IPS-20b (cell line): Measurements from ENCODE around the gene STXBP6.
"Not testable (repeated sequence)": the region's sequence is repeated elsewhere in the genome, so short reads cannot be mapped to it uniquely, and the experiment has no call there.

Source experiments
- H3K27ac ChIP-seq: one replicate; pipeline ENCODE4 v1.5.1; 2013; ENCODE audit warnings: low read length
- H3K27me3 ChIP-seq: 2 replicates; pipeline ENCODE4 v1.6.1; 2013; ENCODE audit warnings: mild to moderate bottlenecking, low read length, inconsistent platforms; ENCODE audit not compliant: insufficient read depth
- H3K36me3 ChIP-seq: 2 replicates; pipeline ENCODE4 v1.6.1; 2013; ENCODE audit warnings: low read depth, mild to moderate bottlenecking, inconsistent platforms, low read length, moderate library complexity; ENCODE audit not compliant: insufficient read depth
- H3K4me1 ChIP-seq: 2 replicates; pipeline ENCODE4 v1.6.1; 2013; ENCODE audit warnings: mild to moderate bottlenecking, control low read depth, inconsistent platforms, low read length, moderate library complexity; ENCODE audit not compliant: insufficient read depth
- H3K4me3 ChIP-seq: 2 replicates; pipeline ENCODE4 v1.5.1; 2013; ENCODE audit warnings: mild to moderate bottlenecking, low read length, inconsistent platforms
- H3K9ac ChIP-seq: 2 replicates; pipeline ENCODE4 v1.6.1; 2013; ENCODE audit warnings: low read depth, mild to moderate bottlenecking, inconsistent platforms, low read length, moderate library complexity
- H3K9me3 ChIP-seq: 2 replicates; pipeline ENCODE4 v1.6.1; 2013; ENCODE audit warnings: mild to moderate bottlenecking, low read depth, low read length, inconsistent platforms; ENCODE audit not compliant: insufficient read depth

STXBP6 gene

DNA sequence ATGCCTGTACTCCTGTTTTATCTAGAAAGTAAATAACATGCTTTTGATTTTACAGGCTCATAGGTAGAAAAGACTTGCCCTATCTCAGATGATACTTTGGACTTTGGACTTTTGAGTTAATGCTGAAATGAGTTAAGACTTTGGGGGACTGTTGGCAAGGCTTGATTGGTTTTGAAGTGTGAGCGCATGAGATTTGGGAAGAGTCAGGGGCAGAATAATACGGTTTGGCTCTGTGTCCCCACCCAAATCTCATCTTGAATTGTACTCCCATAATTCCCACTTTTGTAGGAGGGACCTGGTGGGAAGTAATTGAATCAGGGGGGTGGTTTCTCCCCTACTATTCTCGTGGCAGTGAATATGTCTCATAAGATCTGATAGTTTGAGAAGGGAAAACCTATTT, 259.8 kb downstream of the STXBP6 start:
- no peak overlapping the region for H3K27ac ChIP-seq
- H3K9me3 ChIP-seq = no peaks in the 10 kb centered on the region
- no peak overlapping the region for H3K4me3 ChIP-seq
- no peak overlapping the region for H3K9ac ChIP-seq
- H3K36me3 ChIP-seq = no peaks in the 10 kb centered on the region
- no peaks in the 10 kb centered on the region for H3K27me3 ChIP-seq
- no peaks in the 10 kb centered on the region for H3K4me1 ChIP-seq

DNA sequence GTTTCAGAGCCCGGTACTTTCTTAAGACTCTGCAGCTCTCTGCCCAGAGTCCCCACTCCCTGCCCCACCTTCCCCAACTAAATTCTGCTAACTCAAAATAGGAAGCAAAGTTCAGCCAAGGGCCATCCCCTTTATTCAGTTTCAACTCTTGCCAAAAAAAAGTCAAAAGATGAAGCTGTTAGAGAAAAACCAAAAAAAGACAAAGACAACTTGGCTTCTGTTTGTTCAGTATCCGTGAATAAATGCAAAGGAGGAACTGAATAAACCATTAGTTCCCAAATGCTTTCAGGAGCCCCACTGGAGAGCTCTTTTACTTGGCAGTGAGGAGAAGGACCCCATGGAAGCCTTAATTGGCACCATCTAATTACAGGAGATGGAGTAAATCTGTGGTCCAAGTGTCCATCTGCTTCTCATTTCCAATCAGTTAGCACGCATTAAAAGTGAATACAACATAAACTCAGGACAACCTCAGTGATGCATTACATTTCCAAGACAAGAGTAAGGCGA, 260.5 kb downstream of the STXBP6 start:
- Histone ChIP-seq H3K4me1 (no peaks in the 10 kb centered on the region), H3K27me3 (no peaks in the 10 kb centered on the region), H3K9ac (no peak overlapping the region), H3K36me3 (no peaks in the 10 kb centered on the region), H3K9me3 (no peaks in the 10 kb centered on the region), H3K4me3 (no peak overlapping the region), H3K27ac (no peak overlapping the region)

DNA sequence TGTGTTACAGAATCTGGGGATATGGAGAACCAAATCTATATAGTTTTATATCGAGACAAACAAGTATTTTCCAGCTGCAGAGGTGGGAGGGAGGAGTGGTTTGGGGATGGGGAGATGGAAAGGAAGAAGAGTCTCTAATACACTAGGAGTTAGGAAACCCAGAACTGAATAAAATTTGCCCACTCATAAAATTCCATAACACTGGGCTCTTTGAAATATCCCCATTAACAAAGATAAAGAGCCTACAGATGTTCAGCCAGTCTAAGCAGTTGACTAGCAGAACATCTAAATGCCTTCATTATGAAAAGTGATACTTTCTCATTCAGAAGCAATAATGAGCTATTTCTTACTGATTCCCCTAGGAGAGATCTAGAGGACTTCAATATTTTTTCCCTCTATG, 264.2 kb downstream of the STXBP6 start:
- no peaks in the 10 kb centered on the region for H3K9me3 ChIP-seq
- no peak overlapping the region for H3K9ac ChIP-seq
- H3K27ac ChIP-seq = no peak overlapping the region
- H3K4me3 ChIP-seq = no peak overlapping the region
- H3K27me3 ChIP-seq = no peaks in the 10 kb centered on the region
- H3K4me1 ChIP-seq = no peaks in the 10 kb centered on the region
- H3K36me3 ChIP-seq = no peaks in the 10 kb centered on the region

DNA sequence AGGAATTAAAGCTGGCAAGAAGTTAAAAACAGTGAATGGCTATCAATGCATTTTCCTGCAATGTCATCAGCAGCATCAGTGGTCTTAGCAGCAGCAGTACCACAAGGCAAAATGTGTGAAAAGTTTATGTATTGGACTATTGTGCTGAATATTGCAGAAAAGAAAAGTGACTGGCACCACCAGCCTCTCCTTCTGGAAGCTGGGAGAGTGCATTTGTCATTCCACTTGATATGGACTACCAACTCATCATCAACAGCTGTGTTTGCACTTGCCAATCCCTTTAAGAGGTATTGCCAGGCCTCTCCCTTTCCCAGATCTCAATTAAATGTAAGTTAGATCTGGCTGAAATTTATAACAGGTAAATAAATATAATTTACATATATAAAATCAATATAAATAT, 265.0 kb downstream of the STXBP6 start:
- Histone ChIP-seq H3K27ac (no peak overlapping the region), H3K27me3 (no peaks in the 10 kb centered on the region), H3K4me3 (no peak overlapping the region), H3K9ac (no peak overlapping the region), H3K36me3 (no peaks in the 10 kb centered on the region), H3K4me1 (no peaks in the 10 kb centered on the region), H3K9me3 (no peaks in the 10 kb centered on the region)

- Histone ChIP-seq H3K4me1 (no peaks in the 10 kb centered on the region), H3K27me3 (no peaks in the 10 kb centered on the region), H3K9me3 (no peaks in the 10 kb centered on the region), H3K4me3 (no peak overlapping the region), H3K36me3 (no peaks in the 10 kb centered on the region), H3K27ac (no peak overlapping the region), H3K9ac (no peak overlapping the region)
Measured at GRCh38 chr14:24783791-24784190, 266.2 kb downstream of the STXBP6 start.

DNA sequence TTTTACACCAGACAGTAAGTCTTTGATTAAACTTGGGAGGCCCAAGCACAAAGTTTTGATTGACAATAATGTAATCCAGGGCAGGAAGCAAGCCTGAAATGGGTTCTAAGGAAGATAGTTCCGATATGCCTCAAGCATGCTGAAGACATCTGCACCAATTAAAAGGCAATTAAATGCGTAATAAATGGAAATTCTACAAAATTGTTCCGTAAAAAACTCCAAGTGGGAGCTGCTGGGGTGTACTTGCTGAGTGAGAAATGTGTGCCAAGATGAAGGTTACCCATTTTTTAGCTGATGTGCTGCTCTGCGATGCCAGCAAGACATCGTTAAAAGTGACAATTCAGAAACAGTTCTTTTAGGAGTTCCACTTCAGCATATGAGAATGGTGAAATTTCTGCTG, 269.7 kb downstream of the STXBP6 start:
- Histone ChIP-seq H3K4me3 (no peak overlapping the region), H3K9me3 (no peaks in the 10 kb centered on the region), H3K4me1 (no peaks in the 10 kb centered on the region; the same call in 1 of the 2 replicates), H3K36me3 (no peaks in the 10 kb centered on the region), H3K27ac (no peak overlapping the region), H3K9ac (no peak overlapping the region), H3K27me3 (no peaks in the 10 kb centered on the region)

GRCh38 chr14:24777678-24778077, 272.3 kb downstream of the STXBP6 start:
- Histone ChIP-seq H3K9me3 (no peaks in the 10 kb centered on the region), H3K27ac (no peak overlapping the region), H3K36me3 (no peaks in the 10 kb centered on the region), H3K4me1 (no peaks in the 10 kb centered on the region; the same call in 1 of the 2 replicates), H3K4me3 (no peak overlapping the region), H3K27me3 (no peaks in the 10 kb centered on the region), H3K9ac (no peak overlapping the region)

- Histone ChIP-seq H3K27ac (no peak overlapping the region), H3K9me3 (no peaks in the 10 kb centered on the region), H3K27me3 (no peaks in the 10 kb centered on the region), H3K9ac (no peak overlapping the region), H3K36me3 (no peaks in the 10 kb centered on the region), H3K4me1 (no peaks in the 10 kb centered on the region; the same call in 1 of the 2 replicates), H3K4me3 (no peak overlapping the region)
Measured at GRCh38 chr14:24775950-24776349, 274.0 kb downstream of the STXBP6 start.

DNA sequence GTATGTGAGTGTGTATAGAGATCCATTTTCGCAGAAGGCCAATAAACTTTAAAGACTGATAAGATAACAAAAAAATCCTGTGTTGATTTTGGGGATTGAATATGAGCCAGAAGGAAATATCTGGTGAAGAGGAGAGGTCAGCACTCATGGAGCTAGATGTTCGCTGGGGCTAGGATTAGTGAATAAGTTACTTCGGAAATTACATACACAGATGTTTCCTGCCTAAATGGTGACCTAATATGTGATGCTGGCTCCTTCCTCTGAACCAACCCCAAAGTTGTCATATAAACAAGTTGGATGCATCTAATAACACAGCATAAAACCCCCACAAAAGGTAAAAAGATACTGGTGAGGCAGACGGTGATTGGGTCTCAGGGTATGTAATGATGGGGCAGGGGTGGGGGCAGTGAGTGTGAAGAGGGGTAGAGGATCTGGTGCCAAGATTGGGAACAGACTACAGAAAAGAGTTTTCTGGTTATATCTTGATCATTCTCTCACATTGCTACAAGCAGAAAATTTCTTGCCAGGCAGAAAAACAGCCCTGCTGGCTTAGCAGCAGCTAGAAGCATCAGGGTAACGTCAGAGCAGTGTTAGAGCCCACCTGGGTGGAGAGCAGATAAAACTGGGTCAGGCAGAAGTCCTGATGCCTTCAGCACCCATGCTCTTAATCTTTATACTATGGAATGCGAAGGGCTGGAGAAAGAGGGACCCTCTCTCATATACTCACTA, 275.6 kb downstream of the STXBP6 start:
- no peaks in the 10 kb centered on the region; the same call in 1 of the 2 replicates for H3K4me1 ChIP-seq
- no peaks in the 10 kb centered on the region for H3K9me3 ChIP-seq
- no peak overlapping the region for H3K27ac ChIP-seq
- no peaks in the 10 kb centered on the region for H3K27me3 ChIP-seq
- H3K9ac ChIP-seq = no peak overlapping the region
- no peaks in the 10 kb centered on the region for H3K36me3 ChIP-seq
- H3K4me3 ChIP-seq = no peak overlapping the region

DNA sequence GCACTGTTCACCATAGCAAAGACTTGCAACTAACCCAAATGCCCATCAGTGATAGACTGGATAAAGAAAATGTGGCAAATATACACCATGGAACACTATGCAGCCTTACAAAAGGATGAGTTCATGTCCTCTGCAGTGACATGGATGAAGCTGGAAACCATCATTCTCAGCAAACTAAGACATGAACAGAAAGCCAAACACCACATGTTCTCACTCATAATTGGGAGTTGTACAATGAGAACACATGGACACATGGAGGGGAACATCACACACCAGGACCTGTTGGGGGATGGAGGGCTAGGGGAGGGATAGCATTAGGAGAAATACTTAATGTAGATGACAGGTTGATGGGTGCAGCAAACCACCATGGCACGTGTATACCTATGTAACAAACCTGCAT, 276.4 kb downstream of the STXBP6 start:
- H3K4me1 ChIP-seq, H3K36me3 ChIP-seq, H3K9me3 ChIP-seq, H3K27ac ChIP-seq, H3K9ac ChIP-seq, H3K4me3 ChIP-seq, H3K27me3 ChIP-seq: not testable (repeated sequence)

DNA sequence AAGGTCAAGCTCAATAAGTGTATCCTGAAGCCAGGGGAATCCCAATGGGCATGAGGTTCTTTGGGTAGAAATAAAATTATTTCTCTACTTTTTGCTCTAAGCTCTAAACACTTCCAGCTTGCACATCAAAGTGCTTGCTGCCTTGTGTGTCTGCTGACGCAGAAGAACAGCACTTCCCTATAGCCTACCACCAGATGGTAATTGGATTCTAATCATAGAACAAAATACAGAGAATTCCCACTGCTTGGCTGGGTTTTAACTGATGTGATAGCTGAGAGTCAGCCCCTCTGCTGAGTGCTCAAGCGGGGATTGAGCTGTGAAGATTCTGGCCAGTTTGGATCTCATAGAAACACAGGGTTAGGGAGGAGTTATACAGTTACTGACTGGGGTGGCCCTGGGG, 283.5 kb downstream of the STXBP6 start:
- Histone ChIP-seq H3K27me3 (no peaks in the 10 kb centered on the region), H3K4me3 (no peak overlapping the region), H3K4me1 (no peaks in the 10 kb centered on the region), H3K27ac (no peak overlapping the region), H3K9ac (no peak overlapping the region), H3K9me3 (no peaks in the 10 kb centered on the region), H3K36me3 (no peaks in the 10 kb centered on the region)

DNA sequence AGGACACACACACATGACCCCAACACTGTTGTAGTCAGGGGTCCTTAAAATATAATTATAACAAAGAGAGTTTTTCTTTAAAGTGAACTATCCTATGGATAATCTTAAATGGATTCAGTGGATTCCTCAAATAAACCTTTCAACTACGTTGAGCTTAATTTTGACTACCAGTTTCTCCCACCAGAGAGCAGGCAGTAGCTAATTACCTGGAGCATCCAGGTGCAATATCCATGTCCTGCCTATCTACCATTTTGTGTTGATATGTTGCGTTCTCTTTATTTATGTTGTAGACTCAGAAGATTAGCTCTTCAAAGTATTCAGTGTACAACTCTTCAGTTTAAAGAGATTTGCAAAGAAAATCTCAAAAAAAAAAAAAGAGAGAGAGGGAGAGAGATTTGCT, 288.8 kb downstream of the STXBP6 start:
- Histone ChIP-seq H3K9ac (no peak overlapping the region), H3K27ac (no peak overlapping the region), H3K4me1 (no peaks in the 10 kb centered on the region), H3K9me3 (no peaks in the 10 kb centered on the region), H3K4me3 (no peak overlapping the region), H3K27me3 (no peaks in the 10 kb centered on the region), H3K36me3 (no peaks in the 10 kb centered on the region)
